ENCODE data around the gene OR1J2.

GRCh38 chr9:122479062-122479461 lies 31.5 kb upstream of the OR1J2 start:
- TF ChIP-seq POLR2A (IDR thresholded peaks at IDR 0.05; ENCODE audit: low read depth, low read length), result no peak
- TF ChIP-seq, protein P1, sequence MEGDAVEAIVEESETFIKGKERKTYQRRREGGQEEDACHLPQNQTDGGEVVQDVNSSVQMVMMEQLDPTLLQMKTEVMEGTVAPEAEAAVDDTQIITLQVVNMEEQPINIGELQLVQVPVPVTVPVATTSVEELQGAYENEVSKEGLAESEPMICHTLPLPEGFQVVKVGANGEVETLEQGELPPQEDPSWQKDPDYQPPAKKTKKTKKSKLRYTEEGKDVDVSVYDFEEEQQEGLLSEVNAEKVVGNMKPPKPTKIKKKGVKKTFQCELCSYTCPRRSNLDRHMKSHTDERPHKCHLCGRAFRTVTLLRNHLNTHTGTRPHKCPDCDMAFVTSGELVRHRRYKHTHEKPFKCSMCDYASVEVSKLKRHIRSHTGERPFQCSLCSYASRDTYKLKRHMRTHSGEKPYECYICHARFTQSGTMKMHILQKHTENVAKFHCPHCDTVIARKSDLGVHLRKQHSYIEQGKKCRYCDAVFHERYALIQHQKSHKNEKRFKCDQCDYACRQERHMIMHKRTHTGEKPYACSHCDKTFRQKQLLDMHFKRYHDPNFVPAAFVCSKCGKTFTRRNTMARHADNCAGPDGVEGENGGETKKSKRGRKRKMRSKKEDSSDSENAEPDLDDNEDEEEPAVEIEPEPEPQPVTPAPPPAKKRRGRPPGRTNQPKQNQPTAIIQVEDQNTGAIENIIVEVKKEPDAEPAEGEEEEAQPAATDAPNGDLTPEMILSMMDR (conservative IDR thresholded peaks at IDR 0.05; ENCODE audit: low read depth, low read length), result no peak
- no peak for TF ChIP-seq MAZ (IDR thresholded peaks at IDR 0.05; ENCODE audit: borderline replicate concordance, low read depth, low read length)

Measured in IMR-90 (cell line).